ENCODE results near the gene CXCR6. TPM values are rescaled to one million over a fixed set of nuclear protein-coding genes. Genes with fewer than 3 reads are reported as not detected.

The CXCR6 gene
- total and polyA plus RNA-seq, 5 donors, result 0.18 to 0.53 (median 0.40) TPM; not detected in 1

DNA sequence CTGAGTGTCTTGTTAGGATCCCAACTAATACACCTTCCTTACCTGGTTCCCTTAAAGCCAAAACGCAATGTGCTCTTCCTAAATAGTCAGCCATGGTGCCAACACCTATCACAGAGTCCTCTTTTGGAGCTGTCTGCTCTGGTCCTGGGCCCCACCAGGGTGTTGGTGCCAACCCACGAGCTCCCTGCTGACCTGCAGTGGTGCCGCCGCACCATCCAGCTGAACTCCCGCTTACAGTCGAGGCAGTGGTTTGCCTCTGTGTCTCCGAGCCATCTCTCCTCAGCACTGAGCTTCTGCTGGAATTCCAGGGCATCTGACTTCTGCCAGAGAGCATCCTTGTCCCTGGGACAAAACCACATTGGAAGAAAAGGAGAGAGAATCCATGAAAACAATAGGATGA is 15.9 kb downstream of the CXCR6 start:
- no peak overlapping the region for H3K4me3 ChIP-seq (ENCODE audit: low read length)
- H3K4me1 ChIP-seq (ENCODE audit: control insufficient read depth, insufficient read depth, low read length), result no peaks in the 10 kb centered on the region
- H3K9me3 ChIP-seq (ENCODE audit: control insufficient read depth, low read length), result no peaks in the 10 kb centered on the region
- DNase-seq (no peak), ATAC-seq (peak in 1 of 2 donors; percentile 8)
- no peaks in the 10 kb centered on the region for H3K27me3 ChIP-seq (ENCODE audit: control insufficient read depth, insufficient read depth)
- 95% methylated on average over 7 of the region's 7 CpGs for WGBS
- intact Hi-C loops (cut with DNase I), result no loop called here
- H3K27ac ChIP-seq (ENCODE audit: low read length), result no peak overlapping the region

DNA sequence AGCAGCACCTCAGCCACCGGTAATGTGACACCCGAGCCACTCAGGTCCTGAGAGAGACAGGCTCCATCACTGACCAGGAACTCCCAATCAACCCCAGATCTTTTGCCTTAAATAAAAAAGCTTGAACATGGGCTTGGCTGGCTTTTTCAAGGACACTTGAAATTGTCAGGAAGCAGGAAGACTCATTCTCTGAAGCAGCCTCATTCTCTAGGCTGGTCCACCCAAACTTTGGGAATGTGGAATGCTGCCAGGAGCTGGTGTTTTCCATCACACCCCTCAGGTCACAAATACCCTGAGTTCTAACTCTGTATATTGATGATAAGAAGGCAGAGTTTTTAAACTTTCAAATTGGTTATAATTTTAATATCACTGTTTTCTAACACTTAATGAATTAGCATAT is 17.0 kb downstream of the CXCR6 start:
- H3K4me1 ChIP-seq (ENCODE audit: control insufficient read depth, insufficient read depth, low read length), result no peaks in the 10 kb centered on the region
- no peaks in the 10 kb centered on the region for H3K27me3 ChIP-seq (ENCODE audit: control insufficient read depth, insufficient read depth)
- WGBS, result 79% methylated on average over 2 of the region's 2 CpGs
- intact Hi-C loops (cut with DNase I), result no loop called here
- H3K9me3 ChIP-seq (ENCODE audit: control insufficient read depth, low read length), result no peaks in the 10 kb centered on the region
- H3K4me3 ChIP-seq (ENCODE audit: low read length), result no peak overlapping the region
- H3K27ac ChIP-seq (ENCODE audit: low read length), result no peak overlapping the region
- ATAC-seq (no peak), DNase-seq (no peak)

DNA sequence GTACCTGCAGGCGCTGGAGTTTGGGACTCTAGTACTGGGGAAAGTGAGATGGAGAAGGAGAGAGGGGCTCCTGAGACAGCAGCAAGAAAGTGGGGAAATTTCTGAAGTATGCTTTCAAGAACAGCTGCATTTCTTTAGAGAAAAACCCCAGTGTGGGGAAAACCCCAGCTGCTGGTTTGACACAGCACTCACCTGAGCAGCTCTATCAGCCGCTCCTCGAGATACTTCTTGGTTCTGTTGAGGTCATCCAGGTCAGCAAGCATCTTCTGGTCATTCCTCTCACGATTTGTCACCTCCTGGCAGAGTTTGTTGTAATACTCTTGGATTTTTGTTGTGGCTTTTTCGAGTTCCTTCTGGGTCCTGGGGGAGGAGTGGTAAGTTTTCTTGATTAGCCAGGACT is 18.8 kb downstream of the CXCR6 start:
- 94% methylated on average over 5 of the region's 5 CpGs for WGBS
- intact Hi-C loops (cut with DNase I), result no loop called here
- Histone ChIP-seq H3K27me3 (ENCODE audit: control insufficient read depth, insufficient read depth) (no peaks in the 10 kb centered on the region), H3K27ac (ENCODE audit: low read length) (no peak overlapping the region), H3K4me3 (ENCODE audit: low read length) (no peak overlapping the region), H3K9me3 (ENCODE audit: control insufficient read depth, low read length) (no peaks in the 10 kb centered on the region), H3K4me1 (ENCODE audit: control insufficient read depth, insufficient read depth, low read length) (peaks cover 2% of the 10 kb centered on the region)
- DNase-seq (no peak), ATAC-seq (no peak)

DNA sequence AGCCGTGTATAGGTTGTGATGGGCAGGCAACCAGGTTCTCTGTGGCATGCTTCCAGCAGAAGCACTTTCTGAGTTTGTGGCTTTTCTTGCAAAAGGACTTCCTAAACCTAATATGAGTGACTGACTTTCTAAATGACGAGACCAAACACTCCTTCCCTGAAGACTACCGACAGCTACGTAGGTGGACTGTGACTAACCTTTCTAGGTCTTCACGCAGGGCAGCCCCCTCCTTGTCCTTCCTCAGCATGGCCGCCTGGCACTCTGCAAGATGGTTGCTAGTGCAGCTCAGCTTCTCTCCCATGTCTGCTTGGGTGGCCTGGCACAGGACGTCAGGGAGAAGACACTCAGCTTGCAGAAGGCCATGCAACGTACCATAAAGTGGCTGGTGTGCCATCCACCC is 20.9 kb downstream of the CXCR6 start:
- intact Hi-C loops (cut with DNase I), result no loop called here
- no peaks in the 10 kb centered on the region for H3K9me3 ChIP-seq (ENCODE audit: control insufficient read depth, low read length)
- 89% methylated on average over 8 of the region's 8 CpGs for WGBS
- no peaks in the 10 kb centered on the region for H3K27me3 ChIP-seq (ENCODE audit: control insufficient read depth, insufficient read depth)
- DNase-seq (no peak), ATAC-seq (no peak)
- peaks cover 7% of the 10 kb centered on the region for H3K4me1 ChIP-seq (ENCODE audit: control insufficient read depth, insufficient read depth, low read length)
- H3K4me3 ChIP-seq (ENCODE audit: low read length), result no peak overlapping the region
- H3K27ac ChIP-seq (ENCODE audit: low read length), result no peak overlapping the region

- H3K4me3 ChIP-seq (ENCODE audit: low read length), result no peak overlapping the region
- 83% methylated on average over 4 of the region's 4 CpGs for WGBS
- ATAC-seq, result no peak
- no peaks in the 10 kb centered on the region for H3K9me3 ChIP-seq (ENCODE audit: control insufficient read depth, low read length)
- H3K4me1 ChIP-seq (ENCODE audit: control insufficient read depth, insufficient read depth, low read length), result peaks cover 7% of the 10 kb centered on the region
- no peak for DNase-seq
- H3K27me3 ChIP-seq (ENCODE audit: control insufficient read depth, insufficient read depth), result no peaks in the 10 kb centered on the region
- no peak overlapping the region for H3K27ac ChIP-seq (ENCODE audit: low read length)
- intact Hi-C loops (cut with DNase I), result no loop called here
Measured at GRCh38 chr3:45965253-45965652, 22.0 kb downstream of the CXCR6 start.

GRCh38 chr3:45965653-45966052 is 22.4 kb downstream of the CXCR6 start:
- peaks cover 7% of the 10 kb centered on the region for H3K4me1 ChIP-seq (ENCODE audit: control insufficient read depth, insufficient read depth, low read length)
- 79% methylated on average over 4 of the region's 4 CpGs for WGBS
- intact Hi-C loops (cut with DNase I), result no loop called here
- no peaks in the 10 kb centered on the region for H3K27me3 ChIP-seq (ENCODE audit: control insufficient read depth, insufficient read depth)
- no peaks in the 10 kb centered on the region for H3K9me3 ChIP-seq (ENCODE audit: control insufficient read depth, low read length)
- H3K4me3 ChIP-seq (ENCODE audit: low read length), result no peak overlapping the region
- no peak overlapping the region for H3K27ac ChIP-seq (ENCODE audit: low read length)
- ATAC-seq (no peak), DNase-seq (no peak)

DNA sequence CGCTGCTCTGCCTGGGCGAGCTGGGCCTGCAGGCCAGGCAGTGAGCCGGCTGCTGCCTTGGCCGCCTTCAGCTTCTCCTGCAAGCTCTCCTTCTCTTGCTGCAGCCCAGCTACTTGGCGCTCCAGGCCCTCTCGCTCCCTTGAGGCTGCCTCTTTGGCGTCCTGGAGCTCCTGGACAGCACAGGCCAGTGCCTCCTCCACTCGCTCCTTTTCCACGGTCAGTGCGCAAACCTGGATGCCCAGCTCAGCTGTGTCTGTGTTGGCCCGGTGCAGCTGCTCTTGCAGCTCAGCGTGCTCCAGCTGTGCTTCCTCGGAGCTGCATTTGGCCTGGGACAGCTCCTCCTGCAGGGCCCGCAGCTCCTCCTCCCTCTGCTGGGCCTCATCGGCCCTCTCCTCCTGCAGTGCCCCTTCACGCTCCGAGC is 23.1 kb downstream of the CXCR6 start:
- DNase-seq, result peak in 2 of 3 donors; percentile 83 to 84
- Histone ChIP-seq H3K27me3 (ENCODE audit: control insufficient read depth, insufficient read depth) (no peaks in the 10 kb centered on the region), H3K27ac (ENCODE audit: low read length) (no peak overlapping the region), H3K4me1 (ENCODE audit: control insufficient read depth, insufficient read depth, low read length) (peaks cover 7% of the 10 kb centered on the region), H3K4me3 (ENCODE audit: low read length) (no peak overlapping the region), H3K9me3 (ENCODE audit: control insufficient read depth, low read length) (no peaks in the 10 kb centered on the region)
- ATAC-seq, result peak; percentile 25 to 58
- 64% methylated on average over 17 of the region's 17 CpGs for WGBS
- intact Hi-C loops (cut with DNase I), result no loop called here

GRCh38 chr3:45966950-45967640 is 23.8 kb downstream of the CXCR6 start:
- Histone ChIP-seq H3K9me3 (ENCODE audit: control insufficient read depth, low read length) (no peaks in the 10 kb centered on the region), H3K27me3 (ENCODE audit: control insufficient read depth, insufficient read depth) (no peaks in the 10 kb centered on the region), H3K27ac (ENCODE audit: low read length) (no peak overlapping the region), H3K4me1 (ENCODE audit: control insufficient read depth, insufficient read depth, low read length) (peaks cover 7% of the 10 kb centered on the region), H3K4me3 (ENCODE audit: low read length) (no peak overlapping the region)
- ATAC-seq (peak; percentile 12 to 30), DNase-seq (peak in 2 of 3 donors; percentile 64 to 70)
- intact Hi-C loops (cut with DNase I), result no loop called here
- 70% methylated on average over 16 of the region's 16 CpGs for WGBS

GRCh38 chr3:45967724-45968123 is 24.5 kb downstream of the CXCR6 start:
- intact Hi-C loops (cut with DNase I), result no loop called here
- 55% methylated on average over 8 of the region's 8 CpGs for WGBS
- H3K27me3 ChIP-seq (ENCODE audit: control insufficient read depth, insufficient read depth), result no peaks in the 10 kb centered on the region
- H3K4me3 ChIP-seq (ENCODE audit: low read length), result no peak overlapping the region
- no peak overlapping the region for H3K27ac ChIP-seq (ENCODE audit: low read length)
- ATAC-seq (peak; percentile 18 to 30), DNase-seq (peak; percentile 39 to 78 (median 75))
- no peaks in the 10 kb centered on the region for H3K9me3 ChIP-seq (ENCODE audit: control insufficient read depth, low read length)
- H3K4me1 ChIP-seq (ENCODE audit: control insufficient read depth, insufficient read depth, low read length), result peaks cover 7% of the 10 kb centered on the region

- Histone ChIP-seq H3K4me3 (ENCODE audit: low read length) (no peak overlapping the region), H3K27ac (ENCODE audit: low read length) (no peak overlapping the region), H3K9me3 (ENCODE audit: control insufficient read depth, low read length) (no peaks in the 10 kb centered on the region), H3K27me3 (ENCODE audit: control insufficient read depth, insufficient read depth) (no peaks in the 10 kb centered on the region), H3K4me1 (ENCODE audit: control insufficient read depth, insufficient read depth, low read length) (peaks cover 7% of the 10 kb centered on the region)
- intact Hi-C loops (cut with DNase I), result no loop called here
- peak in 2 of 3 donors; percentile 78 to 80 for DNase-seq
- peak; percentile 36 to 51 for ATAC-seq
- 66% methylated on average over 9 of the region's 9 CpGs for WGBS
Measured at GRCh38 chr3:45968149-45968548, 24.9 kb downstream of the CXCR6 start.

- 48% methylated on average over 2 of the region's 2 CpGs for WGBS
- intact Hi-C loops (cut with DNase I), result no loop called here
- ATAC-seq (peak in 1 of 2 donors; percentile 34), DNase-seq (no peak)
- H3K4me3 ChIP-seq (ENCODE audit: low read length), result no peak overlapping the region
- H3K27ac ChIP-seq (ENCODE audit: low read length), result no peak overlapping the region
- peaks cover 7% of the 10 kb centered on the region for H3K4me1 ChIP-seq (ENCODE audit: control insufficient read depth, insufficient read depth, low read length)
- no peaks in the 10 kb centered on the region for H3K27me3 ChIP-seq (ENCODE audit: control insufficient read depth, insufficient read depth)
- no peaks in the 10 kb centered on the region for H3K9me3 ChIP-seq (ENCODE audit: control insufficient read depth, low read length)
Measured at GRCh38 chr3:45968706-45969105, 25.4 kb downstream of the CXCR6 start.

DNA sequence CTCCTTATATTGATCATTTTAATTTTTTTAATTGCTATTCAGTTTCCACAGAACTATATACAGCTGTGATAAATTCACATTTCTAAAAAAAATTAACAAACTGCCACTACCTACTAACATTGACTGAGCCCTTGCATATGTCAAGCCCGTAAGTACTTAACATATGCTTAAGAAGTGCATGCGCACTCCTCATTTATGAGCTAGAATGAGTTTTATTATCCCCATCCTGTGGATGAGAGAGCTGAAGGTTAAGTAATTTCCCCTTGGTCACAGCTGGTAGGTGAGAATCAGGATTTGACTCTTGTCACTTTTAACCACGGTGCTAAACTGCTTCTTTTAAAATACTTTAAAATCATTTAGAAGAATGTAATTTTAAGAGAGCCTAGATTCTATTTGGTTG is 25.9 kb downstream of the CXCR6 start:
- intact Hi-C loops (cut with DNase I), result no loop called here
- peaks cover 7% of the 10 kb centered on the region for H3K4me1 ChIP-seq (ENCODE audit: control insufficient read depth, insufficient read depth, low read length)

More for the DNA sequence above, 25.9 kb downstream of the CXCR6 start:
- no peaks in the 10 kb centered on the region for H3K9me3 ChIP-seq (ENCODE audit: control insufficient read depth, low read length)
- DNase-seq (no peak), ATAC-seq (no peak)
- 88% methylated on average over 3 of the region's 3 CpGs for WGBS
- no peaks in the 10 kb centered on the region for H3K27me3 ChIP-seq (ENCODE audit: control insufficient read depth, insufficient read depth)
- no peak overlapping the region for H3K27ac ChIP-seq (ENCODE audit: low read length)
- H3K4me3 ChIP-seq (ENCODE audit: low read length), result no peak overlapping the region

Data from right cardiac atrium (tissue), 5 donors.